HG03060 (cell line): ENCODE measurements around the gene CHSY1.
"Not testable (repeated sequence)": the region's sequence is repeated elsewhere in the genome, so short reads cannot be mapped to it uniquely, and the experiment has no call there.

Source experiments
- ATAC-seq: cut with Tn5 transposase; IDR thresholded peaks from one replicate; pipeline ENCODE4 v1.9.1; 2021; ENCODE audit warnings: low read depth, moderate number of reproducible peaks; ENCODE audit not compliant: unreplicated experiment

CHSY1 gene

DNA sequence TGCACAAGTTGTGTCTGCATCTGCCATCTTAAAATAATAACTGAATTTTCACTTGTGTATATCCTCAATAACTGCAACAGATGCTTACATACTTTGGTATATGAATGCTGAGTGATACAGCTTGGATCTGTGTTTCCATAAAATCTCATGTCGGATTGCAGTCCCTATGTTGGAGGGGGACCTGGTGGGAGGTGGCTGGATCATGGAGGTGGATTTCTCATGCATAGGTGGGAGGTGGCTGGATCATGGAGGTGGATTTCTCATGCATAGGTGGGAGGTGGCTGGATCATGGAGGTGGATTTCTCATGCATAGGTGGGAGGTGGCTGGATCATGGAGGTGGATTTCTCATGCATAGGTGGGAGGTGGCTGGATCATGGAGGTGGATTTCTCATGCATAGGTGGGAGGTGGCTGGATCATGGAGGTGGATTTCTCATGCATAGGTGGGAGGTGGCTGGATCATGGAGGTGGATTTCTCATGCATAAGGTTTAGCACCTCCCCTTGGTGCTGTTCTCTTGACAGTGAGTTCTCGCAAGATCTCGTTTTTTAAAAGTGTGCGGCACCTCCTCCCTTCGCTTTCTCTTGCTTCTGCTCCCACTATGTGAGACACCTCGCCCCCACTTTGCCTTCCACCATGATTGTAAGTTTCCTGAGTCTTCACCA lies 37.3 kb downstream of the CHSY1 start:
- ATAC-seq, result not testable (repeated sequence)

DNA sequence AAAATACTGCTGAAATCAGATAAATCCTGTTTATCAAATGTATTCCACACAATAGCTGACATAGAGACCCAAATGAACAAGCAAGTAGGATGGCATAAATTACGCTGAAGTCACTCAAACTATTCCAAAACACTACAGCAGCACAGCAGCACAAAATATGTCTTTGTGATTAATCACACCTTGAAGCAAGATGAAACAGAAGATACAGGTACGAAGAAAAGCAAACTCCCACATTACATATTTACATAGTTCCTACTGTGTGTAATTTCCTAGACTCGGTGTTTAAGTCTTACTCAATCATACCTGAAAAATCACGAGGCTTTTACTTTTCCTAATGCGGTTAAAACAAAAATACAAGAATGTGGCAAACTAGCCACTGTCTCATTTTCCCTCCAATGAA lies 38.3 kb downstream of the CHSY1 start:
- ATAC-seq, result no peak

DNA sequence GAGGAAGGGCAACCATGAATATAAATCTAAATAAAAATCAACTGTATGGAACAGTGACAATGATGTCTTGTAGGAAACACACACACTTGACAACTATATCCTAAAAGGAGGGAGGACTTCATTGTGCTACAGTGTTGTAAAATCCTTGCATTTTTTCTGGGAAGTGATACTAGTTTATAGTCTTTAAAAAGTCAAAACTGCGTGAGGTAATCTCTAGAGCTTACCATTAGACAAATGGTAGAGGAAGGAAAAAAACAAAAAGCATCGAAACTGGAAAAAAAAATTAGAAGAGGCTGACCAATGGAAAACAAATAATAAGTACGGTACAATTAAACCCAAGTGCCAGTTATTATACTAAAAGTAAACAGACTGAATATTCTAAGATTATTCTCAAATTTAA lies 38.7 kb downstream of the CHSY1 start:
- ATAC-seq, result no peak

DNA sequence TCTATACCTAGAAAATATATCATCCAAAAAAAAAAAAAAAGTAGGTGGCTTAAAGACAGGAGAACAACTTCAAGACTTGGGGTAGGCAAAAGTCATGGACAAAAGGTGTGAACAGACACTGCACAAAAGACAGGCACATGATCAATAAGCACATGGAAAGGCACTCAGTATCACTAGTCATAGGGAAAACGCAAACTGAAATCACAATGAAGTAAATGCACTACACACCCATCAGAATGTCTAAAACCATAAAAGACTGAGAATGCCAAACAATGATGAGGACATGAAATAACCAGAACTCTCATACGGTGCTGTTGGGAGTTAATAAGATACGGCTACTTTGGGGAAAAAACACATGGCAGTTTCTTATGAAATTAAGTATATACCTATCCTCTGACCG lies 40.0 kb downstream of the CHSY1 start:
- no peak for ATAC-seq

DNA sequence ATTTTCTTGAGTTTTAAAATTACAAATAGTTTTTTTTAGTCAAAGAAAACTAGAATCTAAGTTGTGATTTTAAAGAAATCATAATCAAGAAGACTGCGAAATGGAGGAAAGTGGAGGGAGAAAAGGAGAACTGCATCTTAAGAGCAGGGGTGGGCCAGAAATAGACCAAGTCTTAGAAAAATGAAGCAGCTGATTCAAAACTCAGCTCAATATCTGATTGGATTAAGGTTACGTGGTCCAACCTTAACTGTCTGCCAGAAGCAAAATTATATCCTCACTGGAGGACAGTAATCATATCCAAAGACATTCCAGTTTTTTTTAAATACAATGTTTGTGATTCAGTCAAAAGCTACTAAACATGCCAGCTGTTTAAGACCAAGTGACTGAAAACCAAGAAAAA lies 41.4 kb downstream of the CHSY1 start:
- no peak for ATAC-seq

DNA sequence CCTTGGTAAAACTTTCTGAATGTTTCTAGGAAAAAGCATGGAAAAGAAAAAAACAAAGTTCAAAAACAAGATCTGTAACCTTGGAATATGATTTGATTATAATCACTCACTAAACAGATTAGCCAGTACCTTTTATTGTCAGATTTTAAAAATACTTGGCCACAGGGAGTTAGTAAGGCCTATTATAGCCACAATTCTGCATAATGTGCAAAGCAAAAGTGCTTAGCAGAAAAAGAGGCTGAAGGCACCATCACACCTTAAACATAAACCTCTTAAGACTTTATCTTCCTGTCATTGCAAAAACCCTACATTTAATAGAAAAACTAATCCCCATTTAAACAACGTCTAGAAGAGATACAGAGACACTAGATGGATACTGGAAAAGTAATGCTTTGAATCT lies 41.8 kb downstream of the CHSY1 start:
- ATAC-seq, result no peak

DNA sequence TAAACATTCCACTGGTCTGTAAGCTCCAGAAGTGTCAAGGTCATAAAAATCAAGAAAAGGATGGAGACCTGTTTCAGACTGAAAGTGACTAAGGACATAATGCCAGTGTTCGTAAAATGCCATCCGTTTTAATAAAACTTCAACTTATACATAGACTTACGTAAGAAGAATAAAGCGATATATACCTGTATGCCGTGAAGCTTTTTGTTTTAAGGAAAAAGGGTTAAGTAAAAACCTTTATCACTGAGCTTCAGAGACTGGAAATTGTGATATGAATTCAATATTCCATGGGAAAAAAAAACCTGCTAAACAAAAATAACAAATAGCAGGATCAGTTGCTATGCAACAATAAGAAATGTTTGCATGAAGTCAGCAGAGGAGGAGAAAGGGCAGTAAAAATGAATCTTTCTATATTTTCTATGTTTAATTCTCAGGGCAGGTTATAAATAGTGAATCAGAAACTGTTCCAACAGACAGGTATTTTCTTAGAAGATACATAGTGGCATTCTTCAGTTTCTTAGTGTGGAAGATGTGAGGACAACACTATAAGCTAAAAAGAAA lies 42.5 kb downstream of the CHSY1 start:
- ATAC-seq, result no peak

DNA sequence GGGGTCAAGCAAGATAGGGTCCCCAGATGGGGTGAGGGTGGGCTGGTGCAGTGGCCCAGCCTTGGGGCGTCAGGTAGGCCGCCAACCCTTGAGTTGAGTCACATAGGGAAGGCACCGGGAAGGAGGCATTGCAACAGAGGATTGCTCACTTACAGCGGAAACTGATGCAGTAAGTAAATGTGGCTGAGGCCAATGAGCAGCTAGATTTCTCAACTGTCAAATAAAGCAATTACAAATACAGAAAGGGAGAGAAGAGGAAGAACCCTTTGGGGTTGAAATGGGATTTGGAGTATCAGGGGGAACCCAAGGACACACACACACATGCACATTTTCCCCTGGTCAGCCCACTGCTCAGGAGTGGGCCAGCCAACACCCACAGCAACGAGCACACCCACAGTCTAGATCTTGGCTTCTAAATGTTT lies 44.0 kb downstream of the CHSY1 start:
- no peak for ATAC-seq

DNA sequence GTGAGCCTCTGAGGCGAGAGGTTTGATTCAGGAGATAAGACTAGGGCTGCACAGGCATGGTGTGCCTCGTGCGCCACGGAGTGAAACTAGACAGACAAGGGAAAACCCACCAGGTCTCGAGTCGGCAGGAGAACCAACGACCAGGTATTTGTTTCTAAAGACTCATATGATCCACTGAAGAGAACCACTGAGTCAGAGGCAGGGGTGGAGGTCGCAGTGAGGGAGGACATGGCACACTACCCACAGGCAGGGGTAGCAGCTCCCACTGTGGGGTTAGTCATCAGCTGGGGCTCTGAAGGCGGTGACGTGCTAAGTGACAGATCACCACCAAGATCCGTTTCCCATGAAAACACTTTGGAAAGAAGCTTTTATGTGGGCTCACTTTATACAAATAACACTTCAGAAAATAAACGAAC lies 45.7 kb downstream of the CHSY1 start:
- no peak for ATAC-seq

DNA sequence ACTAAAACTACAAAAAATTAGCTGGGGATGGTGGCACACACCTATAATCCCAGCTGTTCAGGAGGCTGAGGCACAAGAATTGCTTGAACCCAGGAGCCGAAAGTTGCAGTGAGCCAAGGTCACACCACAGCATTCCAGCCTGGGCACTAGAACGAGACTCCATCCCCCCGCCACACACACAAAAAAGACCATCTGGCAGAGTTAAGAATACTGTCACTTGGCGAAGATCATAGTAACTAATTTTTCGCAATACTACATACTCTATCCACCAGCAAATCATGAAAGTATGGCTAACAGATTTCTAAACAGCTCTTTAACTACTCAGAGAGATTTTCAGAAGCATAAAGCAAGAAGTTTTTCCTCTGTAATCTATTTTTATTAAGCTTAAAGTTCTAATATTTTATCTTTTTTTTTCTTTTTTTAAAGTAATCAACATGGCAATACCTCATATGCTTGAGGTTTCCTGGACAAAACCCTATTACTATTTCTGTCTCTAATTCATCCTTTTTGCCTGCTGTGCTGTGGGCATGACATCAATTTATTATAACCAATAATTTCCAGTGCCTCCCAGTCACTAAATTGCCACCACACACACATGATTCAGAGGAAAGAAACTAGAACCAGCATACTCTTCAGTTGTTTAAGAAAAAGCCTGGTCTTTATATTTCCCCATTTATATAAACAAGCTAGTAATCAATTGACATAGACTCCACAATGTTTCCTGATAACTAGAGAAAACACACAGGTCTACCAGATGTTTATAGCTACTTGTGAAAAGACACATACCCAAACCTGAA lies 46.9 kb downstream of the CHSY1 start:
- ATAC-seq, result no peak

DNA sequence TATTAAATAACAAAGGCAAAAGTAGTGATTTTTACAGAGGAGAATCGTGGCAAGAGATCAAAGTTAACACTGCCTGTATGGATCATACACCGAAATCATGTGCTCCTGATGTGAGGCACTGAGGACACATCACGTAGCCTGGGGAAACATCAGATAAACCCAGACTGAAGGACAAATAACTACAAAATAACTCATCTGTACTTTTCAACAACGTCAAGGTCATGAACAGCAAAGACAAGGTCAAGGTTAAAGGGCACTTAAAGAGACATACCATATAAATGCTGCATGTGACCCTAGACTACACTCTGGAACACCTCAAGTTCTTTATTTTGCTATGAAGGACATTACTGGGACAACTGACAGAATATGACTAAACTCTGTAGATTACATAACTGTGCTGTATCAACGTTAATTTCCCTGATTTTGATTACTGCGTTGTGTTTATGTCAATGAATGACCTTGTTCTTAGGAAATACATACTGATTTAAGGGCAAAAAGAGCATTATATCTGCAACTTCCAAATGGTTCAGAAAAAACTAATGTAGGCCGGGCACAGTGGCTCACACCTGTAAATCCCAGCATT lies 48.1 kb downstream of the CHSY1 start:
- ATAC-seq, result no peak

DNA sequence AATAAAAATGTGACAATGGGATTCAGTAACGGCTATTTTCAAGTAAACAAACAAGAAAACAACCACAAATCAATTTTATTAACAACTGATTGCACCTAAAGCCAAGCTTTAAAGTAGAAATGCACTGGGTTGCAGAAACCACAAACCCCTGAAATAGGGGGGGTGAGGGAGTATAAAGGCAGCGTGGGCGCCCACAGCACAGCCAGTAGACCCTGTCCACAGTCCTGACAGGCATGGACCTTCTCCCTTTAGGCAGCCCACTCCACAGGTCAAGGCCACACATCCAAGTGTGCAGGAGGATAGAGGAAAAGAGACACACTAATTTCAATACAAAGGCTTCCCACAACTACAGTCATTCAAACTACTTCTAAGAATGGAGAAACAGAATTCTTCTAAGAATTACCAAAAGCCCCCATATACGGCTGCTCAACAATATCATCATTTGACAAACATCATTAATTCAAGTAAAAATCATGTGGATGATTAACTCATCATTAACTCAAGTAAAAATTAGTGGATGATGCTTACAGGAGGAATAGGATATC lies 48.7 kb downstream of the CHSY1 start:
- ATAC-seq, result no peak

DNA sequence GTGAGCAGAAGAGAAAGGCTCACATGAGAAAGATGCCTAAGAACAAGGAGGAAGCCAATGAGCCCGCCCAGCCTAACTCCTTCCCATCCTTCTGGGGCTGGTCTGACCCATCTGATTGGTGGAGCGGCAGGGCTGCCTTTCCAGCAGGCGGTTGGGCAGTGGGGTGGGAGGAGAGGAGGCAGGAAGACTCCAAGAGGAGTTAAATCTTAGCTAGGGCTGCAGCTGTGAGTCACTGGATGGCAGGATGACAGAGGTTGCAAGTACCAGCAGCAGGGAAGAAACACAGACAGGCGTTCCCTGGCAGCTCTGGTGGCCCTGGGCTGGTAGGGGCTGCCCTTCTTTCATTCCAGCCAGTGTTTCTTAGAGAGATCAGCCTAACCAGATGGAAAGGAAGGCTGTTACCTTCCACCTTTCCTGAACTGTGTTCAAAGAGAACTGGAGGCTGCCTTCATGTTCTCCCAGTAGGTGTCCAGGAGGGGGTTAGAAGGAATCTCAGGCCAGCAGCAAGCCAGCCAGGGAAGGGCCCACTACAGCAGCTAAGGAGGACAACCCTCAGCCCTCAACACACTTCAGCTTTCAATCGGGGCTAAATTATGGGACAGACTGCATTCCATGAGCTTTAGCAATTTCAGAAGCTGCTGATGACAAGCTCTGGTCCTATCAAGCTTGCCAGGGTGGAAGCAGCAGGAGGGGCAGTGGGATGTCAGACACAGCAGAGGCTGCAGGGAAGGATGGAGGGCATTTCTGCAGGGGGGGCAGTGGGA lies 50.3 kb downstream of the CHSY1 start:
- ATAC-seq, result no peak

DNA sequence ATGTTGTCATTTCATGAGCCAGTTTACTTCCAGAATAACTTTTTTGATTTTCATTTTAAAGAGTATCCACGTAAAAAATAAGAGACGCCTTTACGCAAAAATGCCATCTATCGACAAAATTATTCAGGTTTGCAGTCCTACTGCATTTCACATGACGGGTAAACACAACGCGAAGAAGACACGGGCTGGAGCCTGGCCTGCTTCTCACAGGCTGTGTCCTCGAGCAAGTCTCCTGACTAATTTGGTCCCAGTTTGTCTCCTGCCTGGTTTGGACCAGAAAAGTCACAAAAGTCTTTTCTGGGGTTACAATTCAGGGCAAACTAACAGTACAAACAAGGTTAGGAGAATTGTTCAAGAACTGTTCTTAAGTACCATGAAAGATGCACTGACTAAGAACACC lies 51.7 kb downstream of the CHSY1 start:
- no peak for ATAC-seq

DNA sequence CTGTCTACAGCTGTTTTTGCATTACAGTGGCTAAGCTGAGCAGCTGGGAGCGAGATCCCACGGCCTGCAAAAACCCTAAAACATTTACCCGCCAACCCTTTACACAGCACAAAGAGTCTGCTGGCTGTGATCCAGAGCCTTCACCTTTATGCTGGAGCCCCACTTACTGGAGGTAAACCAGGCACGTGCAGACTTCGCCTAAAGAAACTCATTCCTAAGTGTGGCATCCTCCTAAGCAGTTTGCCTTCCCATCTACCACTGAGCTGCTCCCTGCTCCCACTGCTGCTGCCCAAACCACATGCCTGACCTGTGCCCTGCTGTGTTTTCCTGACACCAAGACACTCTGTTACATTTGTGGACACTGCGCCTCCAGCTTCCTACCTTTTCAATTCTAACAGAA lies 53.0 kb downstream of the CHSY1 start:
- no peak for ATAC-seq

DNA sequence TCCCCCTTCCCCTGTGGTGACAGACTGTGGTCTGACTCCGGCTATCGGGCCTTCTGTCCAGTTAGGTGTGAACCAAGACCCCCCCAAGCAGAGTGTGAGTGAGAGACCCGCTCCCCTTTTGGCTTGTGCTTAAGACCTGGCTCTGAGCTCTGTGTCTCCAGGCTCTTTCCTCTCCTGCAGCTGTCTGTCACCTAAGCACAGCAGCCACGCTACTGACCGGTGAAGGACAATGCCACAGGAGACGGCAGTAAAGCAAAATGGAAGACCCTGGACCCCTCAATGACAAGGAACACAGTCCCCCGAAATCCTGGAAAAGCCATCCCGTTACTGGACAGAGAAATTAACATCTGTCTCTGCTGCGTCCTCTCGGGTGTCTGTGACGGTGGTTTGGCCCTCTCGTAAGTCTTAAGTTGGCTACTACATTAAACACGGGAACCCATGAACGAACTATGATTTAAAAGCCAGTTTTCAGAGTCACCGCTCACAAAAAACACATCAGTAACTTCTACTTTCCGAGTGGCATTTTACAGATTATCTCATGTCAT lies 53.7 kb downstream of the CHSY1 start:
- no peak for ATAC-seq

DNA sequence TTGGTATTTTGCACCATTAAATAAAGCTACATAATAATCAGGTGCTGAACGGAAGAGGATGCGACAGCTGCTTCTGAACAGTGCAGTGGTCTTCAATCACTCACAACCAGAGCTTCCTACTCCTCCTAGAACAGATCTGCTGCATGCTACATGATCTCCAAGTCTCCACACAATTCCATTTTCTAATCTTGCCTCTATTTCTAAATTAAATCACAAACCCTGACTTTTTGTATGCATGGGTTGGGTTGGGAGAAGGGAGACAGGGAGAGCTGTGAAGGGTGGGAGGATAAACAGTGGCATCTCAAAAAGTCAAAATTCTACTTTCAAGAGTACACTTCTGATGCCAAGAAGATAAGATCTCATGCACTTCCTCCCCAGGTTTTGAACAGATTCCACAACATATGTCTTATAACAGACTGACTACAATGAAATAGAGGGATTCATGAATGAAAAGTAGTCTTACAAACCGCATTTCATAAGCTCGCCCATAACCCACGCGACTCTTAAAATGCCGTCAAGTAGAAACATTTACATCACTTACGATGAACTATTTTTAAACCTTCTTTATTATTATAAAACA lies 57.2 kb downstream of the CHSY1 start:
- ATAC-seq, result no peak

DNA sequence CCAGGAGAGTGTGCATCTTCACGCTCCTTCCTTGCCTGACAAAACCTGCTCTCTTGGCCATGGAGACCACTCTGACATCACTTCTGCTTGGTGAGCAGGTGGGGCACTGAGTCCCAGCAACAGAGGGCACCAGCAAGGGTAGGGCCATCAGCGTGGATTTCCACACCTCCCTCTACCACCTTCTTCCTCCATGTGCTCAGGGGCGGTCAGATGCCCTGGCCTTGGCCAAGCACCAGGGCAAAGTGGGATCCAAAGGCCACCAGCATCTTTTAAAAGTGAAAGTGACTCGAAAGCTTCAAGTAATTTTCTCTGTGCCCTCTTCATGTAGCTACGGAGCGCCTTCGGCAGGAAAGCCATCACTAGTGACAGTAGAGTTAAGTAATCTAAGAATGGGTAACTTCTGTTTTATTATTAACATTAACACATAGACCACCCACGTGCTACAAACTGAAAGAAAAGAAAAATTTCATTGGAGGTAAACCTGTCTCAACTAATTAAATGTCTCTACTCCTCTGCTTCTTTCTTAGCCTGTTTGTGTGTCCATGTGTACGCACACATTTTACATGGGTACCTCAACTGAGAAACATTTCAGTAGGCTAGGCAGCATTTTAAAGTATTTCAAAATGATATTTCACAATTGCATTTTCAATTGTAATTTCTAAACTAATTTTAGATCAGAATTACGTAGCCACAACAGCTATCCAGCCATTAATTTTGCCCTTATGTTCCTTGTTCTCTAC lies 57.9 kb downstream of the CHSY1 start:
- no peak for ATAC-seq

DNA sequence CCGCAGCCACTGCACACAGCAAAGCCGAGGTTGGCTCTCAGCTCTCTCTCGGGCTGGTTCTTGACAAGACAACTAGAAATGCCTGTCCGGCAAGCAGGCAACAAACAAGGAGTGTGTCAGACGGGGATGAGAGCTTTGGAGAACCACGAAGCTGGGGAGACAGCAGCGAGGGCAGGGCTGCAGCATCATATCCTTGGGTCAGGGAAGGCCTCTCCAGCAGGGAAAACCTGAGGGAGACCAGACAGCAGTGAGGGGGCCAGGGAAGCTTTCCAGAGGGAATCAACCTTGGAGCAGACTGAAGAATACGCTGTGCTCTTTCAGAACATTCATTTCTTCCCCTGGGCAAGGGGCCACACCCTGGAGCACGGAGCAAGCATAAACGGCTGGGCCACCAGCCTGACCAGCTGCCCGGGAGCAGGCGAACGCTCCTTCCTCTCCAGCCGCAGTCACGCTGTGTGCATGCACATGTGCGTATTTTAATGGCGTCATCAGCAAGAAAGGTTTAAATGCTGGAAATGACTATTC lies 58.7 kb downstream of the CHSY1 start:
- no peak for ATAC-seq
